AG09309 (cell line): Measurements from ENCODE around the gene AUTS2.

Experiments
- DNase-seq: peaks from one replicate; pipeline ENCODE4 v3.0.0-alpha.2; 2010; ENCODE audit warnings: low read depth
- H3K4me3 ChIP-seq: 2 replicates; pipeline ENCODE4 v1.5.1; 2011; ENCODE audit warnings: mild to moderate bottlenecking, low read depth, low read length, moderate library complexity; ENCODE audit not compliant: control insufficient read depth
- CTCF ChIP-seq: IDR thresholded peaks from 2 replicates; pipeline ENCODE4 v1.5.1; 2011; ENCODE audit warnings: mild to moderate bottlenecking, low read depth, low read length, inconsistent platforms; ENCODE audit not compliant: insufficient read depth, control insufficient read depth; ENCODE audit errors: missing control alignments

AUTS2 gene

GRCh38 chr7:70053989-70054388 is 455.7 kb downstream of the AUTS2 start:
- TF ChIP-seq CTCF: no peak
- no peak for DNase-seq
- H3K4me3 ChIP-seq: no peak overlapping the region

GRCh38 chr7:70056363-70056762 is 458.1 kb downstream of the AUTS2 start:
- no peak for TF ChIP-seq CTCF
- no peak overlapping the region for H3K4me3 ChIP-seq
- no peak for DNase-seq

- no peak for DNase-seq
- no peak for TF ChIP-seq CTCF
- H3K4me3 ChIP-seq: no peak overlapping the region
Measured at GRCh38 chr7:70060298-70061068, 462.2 kb downstream of the AUTS2 start.

- H3K4me3 ChIP-seq: no peak overlapping the region
- TF ChIP-seq CTCF: no peak
- DNase-seq: no peak
Measured at GRCh38 chr7:70063371-70063770, 465.1 kb downstream of the AUTS2 start.

GRCh38 chr7:70063927-70064326 is 465.7 kb downstream of the AUTS2 start:
- TF ChIP-seq CTCF: no peak
- H3K4me3 ChIP-seq: no peak overlapping the region
- DNase-seq: no peak

- no peak overlapping the region for H3K4me3 ChIP-seq
- no peak for TF ChIP-seq CTCF
- DNase-seq: no peak
Measured at GRCh38 chr7:70066844-70067243, 468.6 kb downstream of the AUTS2 start.
